ENCODE measurements around the gene BRCA2. TPM values are rescaled to one million over a fixed set of nuclear protein-coding genes. Genes with fewer than 3 reads are reported as not detected.
A peak's percentile ranks its signal among the peaks of the same experiment; 100 is the strongest.

The BRCA2 gene, protein sequence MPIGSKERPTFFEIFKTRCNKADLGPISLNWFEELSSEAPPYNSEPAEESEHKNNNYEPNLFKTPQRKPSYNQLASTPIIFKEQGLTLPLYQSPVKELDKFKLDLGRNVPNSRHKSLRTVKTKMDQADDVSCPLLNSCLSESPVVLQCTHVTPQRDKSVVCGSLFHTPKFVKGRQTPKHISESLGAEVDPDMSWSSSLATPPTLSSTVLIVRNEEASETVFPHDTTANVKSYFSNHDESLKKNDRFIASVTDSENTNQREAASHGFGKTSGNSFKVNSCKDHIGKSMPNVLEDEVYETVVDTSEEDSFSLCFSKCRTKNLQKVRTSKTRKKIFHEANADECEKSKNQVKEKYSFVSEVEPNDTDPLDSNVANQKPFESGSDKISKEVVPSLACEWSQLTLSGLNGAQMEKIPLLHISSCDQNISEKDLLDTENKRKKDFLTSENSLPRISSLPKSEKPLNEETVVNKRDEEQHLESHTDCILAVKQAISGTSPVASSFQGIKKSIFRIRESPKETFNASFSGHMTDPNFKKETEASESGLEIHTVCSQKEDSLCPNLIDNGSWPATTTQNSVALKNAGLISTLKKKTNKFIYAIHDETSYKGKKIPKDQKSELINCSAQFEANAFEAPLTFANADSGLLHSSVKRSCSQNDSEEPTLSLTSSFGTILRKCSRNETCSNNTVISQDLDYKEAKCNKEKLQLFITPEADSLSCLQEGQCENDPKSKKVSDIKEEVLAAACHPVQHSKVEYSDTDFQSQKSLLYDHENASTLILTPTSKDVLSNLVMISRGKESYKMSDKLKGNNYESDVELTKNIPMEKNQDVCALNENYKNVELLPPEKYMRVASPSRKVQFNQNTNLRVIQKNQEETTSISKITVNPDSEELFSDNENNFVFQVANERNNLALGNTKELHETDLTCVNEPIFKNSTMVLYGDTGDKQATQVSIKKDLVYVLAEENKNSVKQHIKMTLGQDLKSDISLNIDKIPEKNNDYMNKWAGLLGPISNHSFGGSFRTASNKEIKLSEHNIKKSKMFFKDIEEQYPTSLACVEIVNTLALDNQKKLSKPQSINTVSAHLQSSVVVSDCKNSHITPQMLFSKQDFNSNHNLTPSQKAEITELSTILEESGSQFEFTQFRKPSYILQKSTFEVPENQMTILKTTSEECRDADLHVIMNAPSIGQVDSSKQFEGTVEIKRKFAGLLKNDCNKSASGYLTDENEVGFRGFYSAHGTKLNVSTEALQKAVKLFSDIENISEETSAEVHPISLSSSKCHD (N-terminal part only)
- 10 to 100 TPM; 28.4 to 30.7 TPM for total RNA-seq

DNA sequence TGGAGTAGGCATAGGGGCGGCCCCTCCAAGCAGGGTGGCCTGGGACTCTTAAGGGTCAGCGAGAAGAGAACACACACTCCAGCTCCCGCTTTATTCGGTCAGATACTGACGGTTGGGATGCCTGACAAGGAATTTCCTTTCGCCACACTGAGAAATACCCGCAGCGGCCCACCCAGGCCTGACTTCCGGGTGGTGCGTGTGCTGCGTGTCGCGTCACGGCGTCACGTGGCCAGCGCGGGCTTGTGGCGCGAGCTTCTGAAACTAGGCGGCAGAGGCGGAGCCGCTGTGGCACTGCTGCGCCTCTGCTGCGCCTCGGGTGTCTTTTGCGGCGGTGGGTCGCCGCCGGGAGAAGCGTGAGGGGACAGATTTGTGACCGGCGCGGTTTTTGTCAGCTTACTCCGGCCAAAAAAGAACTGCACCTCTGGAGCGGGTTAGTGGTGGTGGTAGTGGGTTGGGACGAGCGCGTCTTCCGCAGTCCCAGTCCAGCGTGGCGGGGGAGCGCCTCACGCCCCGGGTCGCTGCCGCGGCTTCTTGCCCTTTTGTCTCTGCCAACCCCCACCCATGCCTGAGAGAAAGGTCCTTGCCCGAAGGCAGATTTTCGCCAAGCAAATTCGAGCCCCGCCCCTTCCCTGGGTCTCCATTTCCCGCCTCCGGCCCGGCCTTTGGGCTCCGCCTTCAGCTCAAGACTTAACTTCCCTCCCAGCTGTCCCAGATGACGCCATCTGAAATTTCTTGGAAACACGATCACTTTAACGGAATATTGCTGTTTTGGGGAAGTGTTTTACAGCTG is at the start of gene BRCA2, which contains the start of gene ZAR1L:
Gene BRCA2 (plus strand): TSS at position 271 of the 790 bp plus-strand sequence. CDS start 953 bp downstream, outside the sequence.
Gene ZAR1L (minus strand): TSS at position 126 of the 790 bp plus-strand sequence. CDS start 3,438 bp downstream, outside the sequence.
- H3K36me3 Mint-ChIP-seq (ENCODE audit: low read depth): peaks cover 25% of the 10 kb centered on the region
- DNase-seq (peak; percentile 93), ATAC-seq (peak; percentile 92)
- H3K27ac Mint-ChIP-seq: peak within 1 kb of the TSS; percentile 99
- CTCF ChIA-PET: interaction anchor here (0.8 to 2.4 kb wide), 15 partner anchors 8 to 405 kb away, joined by 3 to 11 read pairs (median 4); partner anchors contain the start of gene N4BP2L1
- no peaks in the 10 kb centered on the region for H3K9me3 Mint-ChIP-seq (ENCODE audit: insufficient read depth)
- H3K4me3 Mint-ChIP-seq: peak within 1 kb of the TSS; percentile 89
- no peaks in the 10 kb centered on the region for H3K27me3 Mint-ChIP-seq (ENCODE audit: low read depth)
- peaks cover 41% of the 10 kb centered on the region for H3K4me1 Mint-ChIP-seq (ENCODE audit: low read depth)
- POLR2A ChIA-PET: interaction anchor here (0.5 to 3.0 kb wide), 45 partner anchors 8 to 1228 kb away, joined by 3 to 64 read pairs (median 4); partner anchors contain the start of genes FRY, N4BP2L1 and N4BP2L2

DNA sequence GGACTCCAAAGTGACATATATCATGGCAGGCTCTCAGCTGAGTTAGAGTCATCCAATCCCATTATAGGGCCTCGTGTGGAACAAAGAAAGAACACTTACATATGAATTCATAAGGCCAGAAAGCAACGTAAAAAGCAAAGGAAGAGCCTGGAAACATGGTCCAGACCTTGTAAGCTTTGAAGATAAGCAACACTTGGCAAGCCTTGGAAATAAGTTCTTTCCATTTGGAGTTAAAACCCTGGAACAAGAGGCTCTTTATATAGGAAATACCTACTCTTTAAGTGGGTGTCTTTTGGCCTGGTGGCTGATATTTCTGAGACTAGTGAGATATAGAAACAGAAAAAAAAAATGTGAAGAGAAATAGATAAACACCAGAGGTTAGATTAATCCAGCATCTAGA is 49.6 kb upstream of the BRCA2 start:
- no peak for ATAC-seq
- H3K4me3 Mint-ChIP-seq: no peak overlapping the region
- H3K27ac Mint-ChIP-seq: no peak overlapping the region
- H3K27me3 Mint-ChIP-seq (ENCODE audit: low read depth): no peaks in the 10 kb centered on the region
- H3K4me1 Mint-ChIP-seq (ENCODE audit: low read depth): no peaks in the 10 kb centered on the region
- no peak for DNase-seq
- POLR2A ChIA-PET: no interaction called here
- CTCF ChIA-PET: interaction anchor here (1.0 to 1.1 kb wide), 2 partner anchors 44 to 177 kb away, joined by 3 to 4 read pairs; no protein-coding TSS in a partner anchor
- no peaks in the 10 kb centered on the region for H3K36me3 Mint-ChIP-seq (ENCODE audit: low read depth)
- H3K9me3 Mint-ChIP-seq (ENCODE audit: insufficient read depth): no peaks in the 10 kb centered on the region

DNA sequence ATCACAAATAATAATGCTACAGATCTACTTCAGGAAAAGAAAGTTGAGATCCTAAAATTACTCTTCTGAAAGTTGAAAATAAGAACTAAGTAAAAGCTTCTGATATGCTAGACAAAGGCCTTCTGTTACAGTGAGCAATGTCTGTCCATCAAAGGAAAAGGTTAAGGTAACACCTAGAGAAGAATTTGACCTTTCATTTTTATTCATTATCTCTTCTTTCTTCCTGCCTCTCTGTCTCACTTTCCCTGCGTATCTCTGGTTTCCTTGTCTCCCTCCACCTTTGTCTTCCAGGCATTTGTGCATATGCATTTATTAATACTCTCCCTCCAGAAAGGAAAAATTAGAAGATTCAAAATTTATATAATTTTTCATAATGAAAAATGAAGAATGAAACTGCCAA is 49.2 kb upstream of the BRCA2 start:
- H3K4me3 Mint-ChIP-seq: no peak overlapping the region
- no peaks in the 10 kb centered on the region for H3K9me3 Mint-ChIP-seq (ENCODE audit: insufficient read depth)
- no peaks in the 10 kb centered on the region for H3K4me1 Mint-ChIP-seq (ENCODE audit: low read depth)
- DNase-seq (no peak), ATAC-seq (no peak)
- POLR2A ChIA-PET: no interaction called here
- no peaks in the 10 kb centered on the region for H3K27me3 Mint-ChIP-seq (ENCODE audit: low read depth)
- CTCF ChIA-PET: interaction anchor here (1.0 to 1.1 kb wide), 2 partner anchors 43 to 176 kb away, joined by 3 to 4 read pairs; no protein-coding TSS in a partner anchor
- H3K36me3 Mint-ChIP-seq (ENCODE audit: low read depth): no peaks in the 10 kb centered on the region
- H3K27ac Mint-ChIP-seq: no peak overlapping the region

DNA sequence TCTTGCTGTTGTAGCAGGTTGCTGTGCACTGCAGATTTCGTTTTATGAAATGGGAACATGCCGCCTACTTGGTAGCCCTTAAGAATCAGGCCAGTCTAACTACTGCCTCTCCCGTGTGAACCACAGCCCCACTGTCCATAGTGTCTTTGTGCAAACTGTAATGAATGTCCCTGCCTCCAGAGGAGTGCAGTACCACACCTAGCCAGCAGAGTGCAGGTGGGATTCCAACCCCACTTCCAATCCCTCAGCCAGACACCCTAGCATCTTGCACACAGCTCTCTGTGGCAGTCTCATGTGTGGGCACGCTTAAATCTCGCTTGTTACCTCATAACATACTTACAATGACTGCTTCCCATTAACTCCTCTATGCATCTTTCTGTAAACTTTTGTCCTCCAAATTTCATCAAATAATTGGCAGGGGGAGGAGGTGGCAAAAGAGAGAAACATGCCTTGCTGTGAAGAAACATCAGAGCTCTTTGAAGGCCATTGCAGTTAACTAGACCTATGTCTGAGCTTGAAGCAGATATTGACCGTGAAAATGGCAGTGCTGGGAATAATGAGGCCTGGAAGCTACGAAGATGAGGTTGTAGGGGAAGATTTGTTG is 47.4 kb upstream of the BRCA2 start:
- H3K27me3 Mint-ChIP-seq (ENCODE audit: low read depth): no peaks in the 10 kb centered on the region
- H3K4me3 Mint-ChIP-seq: no peak overlapping the region
- ATAC-seq (peak; percentile 92), DNase-seq (peak; percentile 65)
- no peaks in the 10 kb centered on the region for H3K36me3 Mint-ChIP-seq (ENCODE audit: low read depth)
- no peaks in the 10 kb centered on the region for H3K4me1 Mint-ChIP-seq (ENCODE audit: low read depth)
- no peaks in the 10 kb centered on the region for H3K9me3 Mint-ChIP-seq (ENCODE audit: insufficient read depth)
- no peak overlapping the region for H3K27ac Mint-ChIP-seq
- POLR2A ChIA-PET: no interaction called here
- CTCF ChIA-PET: interaction anchor here (0.9 to 2.5 kb wide), 18 partner anchors 7 to 358 kb away, joined by 3 to 14 read pairs (median 6); partner anchors contain the start of genes BRCA2 and ZAR1L

DNA sequence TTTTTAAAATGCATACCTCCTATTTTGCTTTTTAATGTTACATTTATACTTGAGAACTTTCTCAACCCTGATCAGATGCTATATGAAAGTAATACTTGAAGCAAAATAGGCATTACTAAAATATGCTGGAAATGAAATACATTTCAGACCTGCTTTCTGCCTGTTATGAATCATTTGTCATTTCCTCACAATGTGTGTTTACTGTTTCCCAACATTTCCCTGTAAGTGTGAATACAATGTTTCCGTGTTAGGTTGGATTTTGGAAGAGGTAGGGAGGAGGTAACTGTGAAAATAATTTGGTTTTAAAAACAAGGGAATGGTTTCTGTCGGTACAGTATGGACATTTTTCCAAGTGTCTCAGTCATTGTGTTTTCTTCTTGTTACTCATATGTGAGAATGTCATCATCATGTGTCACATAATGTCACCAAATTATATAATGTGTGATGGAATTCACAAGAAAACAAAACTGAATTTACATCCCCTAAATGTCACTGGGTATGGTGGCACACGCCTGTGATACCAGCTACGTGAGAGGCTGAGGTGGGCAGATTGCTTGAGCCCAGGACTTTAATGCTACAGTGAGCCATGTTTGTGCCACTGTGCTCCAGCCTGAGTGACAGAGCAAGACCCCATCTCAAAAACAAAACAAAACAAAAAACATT is 43.2 kb upstream of the BRCA2 start:
- H3K4me3 Mint-ChIP-seq: no peak overlapping the region
- no peaks in the 10 kb centered on the region for H3K27me3 Mint-ChIP-seq (ENCODE audit: low read depth)
- H3K36me3 Mint-ChIP-seq (ENCODE audit: low read depth): no peaks in the 10 kb centered on the region
- ChIA-PET CTCF (no interaction called here), POLR2A (no interaction called here)
- H3K4me1 Mint-ChIP-seq (ENCODE audit: low read depth): no peaks in the 10 kb centered on the region
- no peak for ATAC-seq
- no peak for DNase-seq
- no peaks in the 10 kb centered on the region for H3K9me3 Mint-ChIP-seq (ENCODE audit: insufficient read depth)
- H3K27ac Mint-ChIP-seq: no peak overlapping the region

DNA sequence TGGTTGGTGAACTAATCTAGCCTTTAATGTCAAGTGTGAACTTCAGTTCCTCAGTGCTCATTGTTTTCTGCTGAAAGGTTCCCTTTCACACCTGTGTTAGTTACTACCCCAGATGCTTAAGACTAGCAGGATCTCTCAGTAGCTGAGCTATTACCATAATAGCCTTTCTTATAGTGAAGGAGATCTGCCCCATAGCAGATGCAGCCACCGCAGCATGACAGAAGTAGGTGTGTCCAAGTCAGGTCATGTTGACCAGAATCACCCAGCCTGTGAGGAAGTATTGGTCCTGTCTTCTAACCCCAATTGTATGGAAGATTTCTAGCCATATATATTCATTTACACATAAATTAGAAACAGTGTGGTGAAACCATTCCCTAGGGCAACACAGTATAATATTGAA is 37.5 kb upstream of the BRCA2 start:
- H3K27ac Mint-ChIP-seq: no peak overlapping the region
- no peaks in the 10 kb centered on the region for H3K9me3 Mint-ChIP-seq (ENCODE audit: insufficient read depth)
- ATAC-seq (no peak), DNase-seq (no peak)
- POLR2A ChIA-PET: no interaction called here
- H3K27me3 Mint-ChIP-seq (ENCODE audit: low read depth): no peaks in the 10 kb centered on the region
- CTCF ChIA-PET: interaction anchor here (1.8 kb wide), 1 partner anchor 10 kb away, joined by 6 read pairs; no protein-coding TSS in a partner anchor
- no peak overlapping the region for H3K4me3 Mint-ChIP-seq
- no peaks in the 10 kb centered on the region for H3K4me1 Mint-ChIP-seq (ENCODE audit: low read depth)
- H3K36me3 Mint-ChIP-seq (ENCODE audit: low read depth): no peaks in the 10 kb centered on the region

DNA sequence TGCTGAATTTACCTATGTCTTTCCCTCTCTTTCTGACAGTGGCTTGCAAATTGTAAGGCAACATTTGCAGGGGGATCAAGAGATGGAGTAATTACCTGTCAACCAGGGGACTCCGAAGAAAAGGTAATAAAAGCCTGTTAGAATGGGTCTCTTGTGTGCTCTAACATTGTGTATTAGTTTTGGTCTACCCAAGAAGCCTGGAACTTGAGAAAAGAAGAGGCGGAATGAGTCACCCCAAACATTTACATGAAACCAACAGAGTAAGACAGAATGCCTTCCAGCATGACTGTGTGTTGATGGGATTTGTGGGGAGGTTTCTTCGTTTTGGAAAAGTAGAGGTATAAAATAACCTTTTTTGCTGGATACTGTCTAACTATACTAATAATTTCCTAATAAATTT is 36.9 kb upstream of the BRCA2 start:
- DNase-seq: no peak
- no peak for ATAC-seq
- Mint-ChIP-seq H3K27ac (no peak overlapping the region), H3K27me3 (ENCODE audit: low read depth) (no peaks in the 10 kb centered on the region), H3K9me3 (ENCODE audit: insufficient read depth) (no peaks in the 10 kb centered on the region), H3K4me1 (ENCODE audit: low read depth) (no peaks in the 10 kb centered on the region), H3K4me3 (no peak overlapping the region), H3K36me3 (ENCODE audit: low read depth) (no peaks in the 10 kb centered on the region)
- ChIA-PET POLR2A (no interaction called here), CTCF (no interaction called here)

DNA sequence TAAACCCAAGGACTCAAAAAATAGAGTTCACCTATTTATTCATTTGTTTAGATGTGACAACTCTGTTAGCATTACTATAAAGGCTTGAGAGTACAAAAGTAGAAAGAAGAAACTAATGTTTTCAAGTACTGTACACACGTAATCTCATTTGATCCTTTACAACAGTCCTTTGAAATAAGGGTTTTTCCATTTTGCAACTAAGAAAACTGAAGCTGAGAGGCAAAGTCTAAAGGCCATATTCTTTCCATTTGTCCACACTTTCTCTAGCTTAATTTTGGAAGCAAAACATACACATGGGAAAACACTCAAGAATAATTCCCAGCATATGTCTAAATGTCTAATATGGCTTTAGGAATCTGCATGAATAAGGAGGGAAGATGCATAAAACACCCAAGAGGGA is 34.2 kb upstream of the BRCA2 start:
- H3K4me1 Mint-ChIP-seq (ENCODE audit: low read depth): no peaks in the 10 kb centered on the region

DNA sequence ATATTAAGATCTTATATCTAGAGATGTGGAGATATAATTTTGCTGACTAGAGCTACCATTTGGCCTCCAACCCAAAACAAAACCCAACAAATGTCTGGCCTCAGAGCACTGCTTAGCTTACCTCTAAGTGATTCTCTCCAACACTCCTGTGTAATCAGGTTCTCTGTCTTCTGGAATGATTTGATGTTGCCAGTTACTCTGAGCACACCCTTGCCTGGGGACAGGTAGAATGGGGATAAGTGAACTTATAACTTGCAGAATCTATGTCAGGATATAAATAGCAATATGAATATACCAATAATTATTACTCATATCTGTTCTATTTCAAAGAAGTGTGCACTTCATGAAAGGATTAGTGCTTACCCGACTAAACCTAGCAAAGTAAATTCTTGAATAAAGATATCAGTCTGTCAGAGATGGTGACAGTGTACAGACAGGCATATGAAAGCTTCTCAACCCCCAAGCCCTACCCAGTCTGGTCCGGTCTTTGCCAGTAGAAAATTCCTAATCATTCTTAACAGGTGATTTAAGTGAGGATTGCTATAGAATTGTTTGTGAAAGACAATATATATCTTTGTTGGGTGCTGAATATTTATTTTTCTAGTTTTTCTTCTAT is 33.1 kb upstream of the BRCA2 start:
- Mint-ChIP-seq H3K27me3 (ENCODE audit: low read depth) (no peaks in the 10 kb centered on the region), H3K4me1 (ENCODE audit: low read depth) (no peaks in the 10 kb centered on the region), H3K27ac (no peak overlapping the region), H3K9me3 (ENCODE audit: insufficient read depth) (no peaks in the 10 kb centered on the region), H3K36me3 (ENCODE audit: low read depth) (no peaks in the 10 kb centered on the region), H3K4me3 (no peak overlapping the region)
- CTCF ChIA-PET: interaction anchor here (1.3 kb wide), 1 partner anchor 14 kb away, joined by 3 read pairs; no protein-coding TSS in a partner anchor
- no peak for DNase-seq
- POLR2A ChIA-PET: no interaction called here
- ATAC-seq: no peak

More for the DNA sequence above, 34.2 kb upstream of the BRCA2 start:
- Mint-ChIP-seq H3K27ac (no peak overlapping the region), H3K36me3 (ENCODE audit: low read depth) (no peaks in the 10 kb centered on the region), H3K9me3 (ENCODE audit: insufficient read depth) (no peaks in the 10 kb centered on the region), H3K27me3 (ENCODE audit: low read depth) (no peaks in the 10 kb centered on the region), H3K4me3 (no peak overlapping the region)
- DNase-seq (no peak), ATAC-seq (no peak)
- ChIA-PET POLR2A (interaction anchor here (0.7 kb wide), 1 partner anchor 34 kb away, joined by 3 read pairs; the partner anchor contains the start of genes BRCA2 and ZAR1L), CTCF (no interaction called here)
